Measurements from ENCODE around the gene MAD2L2. TPM values are rescaled to one million over a fixed set of nuclear protein-coding genes. Genes with fewer than 3 reads are reported as not detected.
A peak's percentile ranks its signal among the peaks of the same experiment; 100 is the strongest.

MAD2L2 gene
- total and polyA plus RNA-seq, 9 of the 15 experiments (the other 6 are each of a cell fraction or from before 2014, with no cell fraction given): 12.4 to 286 (median 143) TPM

DNA sequence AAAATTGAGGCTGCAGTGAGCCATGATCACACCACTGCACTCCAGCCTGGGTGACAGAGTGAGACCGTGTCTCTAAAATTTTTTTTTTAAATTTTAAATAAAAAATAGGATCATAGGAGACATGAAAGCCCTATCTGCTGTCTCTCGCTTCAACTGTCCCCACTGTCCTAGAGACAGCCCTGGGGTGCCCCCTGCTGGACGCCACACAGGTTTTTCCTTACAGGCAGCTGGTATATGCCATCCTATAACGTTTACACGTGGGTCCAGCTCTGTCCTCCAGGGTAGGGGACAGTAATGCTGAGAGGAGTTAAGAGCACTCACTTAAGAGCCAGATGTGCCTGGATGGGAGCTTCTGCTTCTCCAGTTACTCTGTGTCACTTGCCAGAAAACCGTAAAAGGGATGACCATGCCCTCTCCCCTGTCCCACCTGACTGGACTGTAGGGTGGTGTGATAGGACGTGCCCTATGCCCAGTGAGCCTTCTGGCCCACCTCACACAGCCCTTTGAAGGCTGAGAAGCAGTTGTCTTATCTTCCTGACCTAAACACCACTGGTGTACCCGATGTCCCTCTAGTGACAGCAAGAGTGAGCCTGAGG lies 35.2 kb downstream of the MAD2L2 start (continued):
- TF ChIP-seq KLF16 (IDR thresholded peaks at IDR 0.05) (peak; percentile 42; the same call in 1 of the 2 replicates), HLTF (IDR thresholded peaks at IDR 0.05) (no peak), ZNF431 (CRISPR knock-in tag; IDR thresholded peaks at IDR 0.05) (no peak), STAG1 (CRISPR knock-in tag; IDR thresholded peaks at IDR 0.05; ENCODE audit: borderline replicate concordance) (peak; percentile 80; the same call in 1 of the 2 replicates), NRF1 (conservative IDR thresholded peaks at IDR 0.05 in 1 of 2, IDR thresholded peaks at IDR 0.05 in 1 of 2) (no peak), COPS2 (conservative IDR thresholded peaks at IDR 0.05) (no peak), ZNF445 (CRISPR knock-in tag; IDR thresholded peaks at IDR 0.05; ENCODE audit: low read depth) (no peak), ZNF512 (tag; IDR thresholded peaks at IDR 0.05) (no peak), SMC3 (conservative IDR thresholded peaks at IDR 0.05; ENCODE audit: insufficient read depth, low read depth, low read length) (peak; percentile 81), SMAD2 (IDR thresholded peaks at IDR 0.05; ENCODE audit: low read depth, low read length) (no peak)
- TF ChIP-seq, protein P1, sequence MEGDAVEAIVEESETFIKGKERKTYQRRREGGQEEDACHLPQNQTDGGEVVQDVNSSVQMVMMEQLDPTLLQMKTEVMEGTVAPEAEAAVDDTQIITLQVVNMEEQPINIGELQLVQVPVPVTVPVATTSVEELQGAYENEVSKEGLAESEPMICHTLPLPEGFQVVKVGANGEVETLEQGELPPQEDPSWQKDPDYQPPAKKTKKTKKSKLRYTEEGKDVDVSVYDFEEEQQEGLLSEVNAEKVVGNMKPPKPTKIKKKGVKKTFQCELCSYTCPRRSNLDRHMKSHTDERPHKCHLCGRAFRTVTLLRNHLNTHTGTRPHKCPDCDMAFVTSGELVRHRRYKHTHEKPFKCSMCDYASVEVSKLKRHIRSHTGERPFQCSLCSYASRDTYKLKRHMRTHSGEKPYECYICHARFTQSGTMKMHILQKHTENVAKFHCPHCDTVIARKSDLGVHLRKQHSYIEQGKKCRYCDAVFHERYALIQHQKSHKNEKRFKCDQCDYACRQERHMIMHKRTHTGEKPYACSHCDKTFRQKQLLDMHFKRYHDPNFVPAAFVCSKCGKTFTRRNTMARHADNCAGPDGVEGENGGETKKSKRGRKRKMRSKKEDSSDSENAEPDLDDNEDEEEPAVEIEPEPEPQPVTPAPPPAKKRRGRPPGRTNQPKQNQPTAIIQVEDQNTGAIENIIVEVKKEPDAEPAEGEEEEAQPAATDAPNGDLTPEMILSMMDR (IDR thresholded peaks at IDR 0.05 in 2 of 3, conservative IDR thresholded peaks at IDR 0.05 in 1 of 3; ENCODE audit: insufficient read depth in 2 of 3, low read depth in 1 of 3, low read length in 3 of 3): peak; percentile 85 to 93 (median 92)
- TF ChIP-seq, protein P2, sequence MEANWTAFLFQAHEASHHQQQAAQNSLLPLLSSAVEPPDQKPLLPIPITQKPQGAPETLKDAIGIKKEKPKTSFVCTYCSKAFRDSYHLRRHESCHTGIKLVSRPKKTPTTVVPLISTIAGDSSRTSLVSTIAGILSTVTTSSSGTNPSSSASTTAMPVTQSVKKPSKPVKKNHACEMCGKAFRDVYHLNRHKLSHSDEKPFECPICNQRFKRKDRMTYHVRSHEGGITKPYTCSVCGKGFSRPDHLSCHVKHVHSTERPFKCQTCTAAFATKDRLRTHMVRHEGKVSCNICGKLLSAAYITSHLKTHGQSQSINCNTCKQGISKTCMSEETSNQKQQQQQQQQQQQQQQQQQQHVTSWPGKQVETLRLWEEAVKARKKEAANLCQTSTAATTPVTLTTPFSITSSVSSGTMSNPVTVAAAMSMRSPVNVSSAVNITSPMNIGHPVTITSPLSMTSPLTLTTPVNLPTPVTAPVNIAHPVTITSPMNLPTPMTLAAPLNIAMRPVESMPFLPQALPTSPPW (CRISPR knock-in tag; IDR thresholded peaks at IDR 0.05): no peak
- TF ChIP-seq, protein P3, sequence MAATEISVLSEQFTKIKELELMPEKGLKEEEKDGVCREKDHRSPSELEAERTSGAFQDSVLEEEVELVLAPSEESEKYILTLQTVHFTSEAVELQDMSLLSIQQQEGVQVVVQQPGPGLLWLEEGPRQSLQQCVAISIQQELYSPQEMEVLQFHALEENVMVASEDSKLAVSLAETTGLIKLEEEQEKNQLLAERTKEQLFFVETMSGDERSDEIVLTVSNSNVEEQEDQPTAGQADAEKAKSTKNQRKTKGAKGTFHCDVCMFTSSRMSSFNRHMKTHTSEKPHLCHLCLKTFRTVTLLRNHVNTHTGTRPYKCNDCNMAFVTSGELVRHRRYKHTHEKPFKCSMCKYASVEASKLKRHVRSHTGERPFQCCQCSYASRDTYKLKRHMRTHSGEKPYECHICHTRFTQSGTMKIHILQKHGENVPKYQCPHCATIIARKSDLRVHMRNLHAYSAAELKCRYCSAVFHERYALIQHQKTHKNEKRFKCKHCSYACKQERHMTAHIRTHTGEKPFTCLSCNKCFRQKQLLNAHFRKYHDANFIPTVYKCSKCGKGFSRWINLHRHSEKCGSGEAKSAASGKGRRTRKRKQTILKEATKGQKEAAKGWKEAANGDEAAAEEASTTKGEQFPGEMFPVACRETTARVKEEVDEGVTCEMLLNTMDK (IDR thresholded peaks at IDR 0.05; ENCODE audit: borderline replicate concordance, insufficient read depth, low read depth, low read length, poor library complexity, severe bottlenecking): peak; percentile 37
